DMS79 (cell line): ENCODE measurements around the gene RPS6KA4.

ENCODE experiments used
- DNase-seq: peaks from one replicate; lab custom pipeline; 2025; lab: John Stamatoyannopoulos, UW

The RPS6KA4 gene

DNA sequence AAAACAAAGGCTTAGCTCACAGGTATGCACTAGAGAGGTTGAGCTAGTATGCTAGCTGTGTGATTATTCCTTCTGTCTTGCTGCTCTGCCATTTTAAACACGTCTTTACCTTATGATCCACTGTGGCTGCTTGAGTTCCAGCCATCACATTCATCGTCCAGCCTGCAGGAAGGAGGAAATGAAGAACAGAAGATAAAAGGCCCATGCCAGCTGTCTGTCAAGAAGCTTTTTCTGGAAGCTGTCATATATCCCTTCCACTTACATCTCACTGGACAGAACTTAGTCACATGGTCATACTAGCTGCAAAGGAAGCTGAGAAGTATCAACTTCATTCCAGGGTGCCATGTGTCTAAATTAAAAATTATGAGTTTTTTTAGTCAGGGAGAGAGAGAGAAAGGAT lies 31.6 kb upstream of the RPS6KA4 start:
- DNase-seq, result no peak

DNA sequence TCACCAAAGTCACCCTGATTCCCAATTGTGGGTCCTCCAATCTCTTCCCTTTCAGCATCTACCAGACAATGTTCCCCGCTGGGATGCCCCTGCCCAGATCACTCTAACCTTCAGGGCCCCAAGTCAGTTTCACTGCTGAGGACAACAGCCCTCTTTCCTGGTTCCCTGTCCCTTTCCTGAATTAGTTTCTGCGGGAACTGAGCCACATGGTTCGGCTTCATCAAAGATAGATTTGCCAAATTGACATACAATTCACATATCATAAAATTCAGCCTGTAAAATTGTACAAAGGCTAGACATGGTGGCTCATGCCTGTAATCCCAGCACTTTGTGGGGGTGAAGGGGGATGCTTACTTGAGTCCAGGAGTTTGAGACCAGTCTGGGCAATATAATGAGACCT lies 31.0 kb upstream of the RPS6KA4 start:
- no peak for DNase-seq

DNA sequence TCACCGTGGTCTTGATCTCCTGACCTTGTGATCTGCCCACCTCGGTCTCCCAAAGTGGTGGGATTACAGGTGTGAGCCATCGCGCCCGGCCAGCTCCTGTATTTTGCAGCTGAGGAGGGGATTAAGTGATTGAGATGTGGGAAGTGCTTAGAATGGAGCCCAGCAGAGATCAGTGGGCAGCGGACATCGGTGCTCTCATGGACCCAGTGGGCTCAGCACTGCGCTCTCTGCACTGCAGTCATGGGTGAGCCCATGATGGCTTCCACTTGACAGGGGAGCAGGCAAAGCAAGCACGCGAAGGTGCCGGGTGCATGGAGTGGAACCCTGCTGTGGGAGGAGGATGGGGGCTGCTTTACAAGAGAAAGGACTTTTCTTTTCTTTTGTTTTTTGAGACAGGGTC lies 28.1 kb upstream of the RPS6KA4 start:
- no peak for DNase-seq

DNA sequence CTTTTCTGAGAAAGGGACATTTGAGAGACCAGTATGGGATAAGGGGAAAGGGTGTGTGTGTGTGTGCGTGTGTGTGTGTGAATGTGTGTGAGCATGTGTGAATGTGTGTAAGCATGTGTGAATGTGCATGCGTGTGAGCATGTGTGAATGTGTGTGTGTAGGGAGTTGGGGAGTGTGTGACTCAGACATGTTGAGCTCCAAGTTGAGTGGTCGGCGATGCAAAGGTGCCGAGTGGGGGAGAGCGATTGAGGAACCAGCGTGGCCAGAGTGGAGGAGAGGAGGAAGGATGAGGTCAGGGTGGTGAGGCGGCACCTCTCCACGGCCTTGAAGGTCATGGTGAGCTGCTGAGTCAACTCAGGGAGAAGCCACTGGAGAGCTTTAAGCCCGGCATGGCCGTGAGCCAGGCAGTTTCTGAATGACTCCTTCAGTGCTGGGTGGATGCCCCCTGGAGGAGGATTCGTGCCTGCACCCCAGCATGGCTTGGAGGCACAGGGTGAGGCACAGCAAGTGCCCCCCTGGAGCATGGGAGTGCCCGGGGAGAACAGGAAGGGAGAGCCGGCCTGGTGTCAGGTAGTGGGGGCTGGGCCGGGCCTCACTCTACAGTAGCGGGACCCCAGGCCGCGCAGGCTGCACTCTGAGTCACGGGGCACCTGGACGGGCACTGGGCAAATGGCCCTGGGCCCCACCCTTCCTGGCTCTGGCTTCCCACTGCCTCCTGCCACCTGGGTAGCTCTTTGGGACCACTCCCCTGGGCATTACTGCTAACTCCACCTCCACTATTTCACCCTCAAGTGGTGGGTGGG lies 27.2 kb upstream of the RPS6KA4 start:
- peak; percentile 35 for DNase-seq

DNA sequence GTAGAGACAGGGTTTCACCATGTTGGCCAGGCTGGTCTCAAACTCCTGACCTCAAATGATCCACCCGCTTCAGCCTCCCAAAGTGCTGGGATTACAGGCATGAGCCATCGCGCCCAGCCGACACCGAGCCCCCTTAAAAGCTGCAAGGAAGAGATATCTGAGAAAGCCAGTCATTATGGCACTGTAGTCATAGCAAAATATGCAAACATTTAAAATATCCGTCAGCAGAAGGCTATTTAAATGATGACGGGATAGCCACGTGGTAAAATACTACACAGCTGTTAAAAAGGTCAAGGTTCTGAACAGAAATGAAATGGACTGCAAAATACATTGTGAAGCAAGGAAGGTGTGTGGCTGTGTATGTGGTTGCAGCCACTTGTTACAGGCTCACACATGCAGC lies 25.4 kb upstream of the RPS6KA4 start:
- DNase-seq, result no peak

DNA sequence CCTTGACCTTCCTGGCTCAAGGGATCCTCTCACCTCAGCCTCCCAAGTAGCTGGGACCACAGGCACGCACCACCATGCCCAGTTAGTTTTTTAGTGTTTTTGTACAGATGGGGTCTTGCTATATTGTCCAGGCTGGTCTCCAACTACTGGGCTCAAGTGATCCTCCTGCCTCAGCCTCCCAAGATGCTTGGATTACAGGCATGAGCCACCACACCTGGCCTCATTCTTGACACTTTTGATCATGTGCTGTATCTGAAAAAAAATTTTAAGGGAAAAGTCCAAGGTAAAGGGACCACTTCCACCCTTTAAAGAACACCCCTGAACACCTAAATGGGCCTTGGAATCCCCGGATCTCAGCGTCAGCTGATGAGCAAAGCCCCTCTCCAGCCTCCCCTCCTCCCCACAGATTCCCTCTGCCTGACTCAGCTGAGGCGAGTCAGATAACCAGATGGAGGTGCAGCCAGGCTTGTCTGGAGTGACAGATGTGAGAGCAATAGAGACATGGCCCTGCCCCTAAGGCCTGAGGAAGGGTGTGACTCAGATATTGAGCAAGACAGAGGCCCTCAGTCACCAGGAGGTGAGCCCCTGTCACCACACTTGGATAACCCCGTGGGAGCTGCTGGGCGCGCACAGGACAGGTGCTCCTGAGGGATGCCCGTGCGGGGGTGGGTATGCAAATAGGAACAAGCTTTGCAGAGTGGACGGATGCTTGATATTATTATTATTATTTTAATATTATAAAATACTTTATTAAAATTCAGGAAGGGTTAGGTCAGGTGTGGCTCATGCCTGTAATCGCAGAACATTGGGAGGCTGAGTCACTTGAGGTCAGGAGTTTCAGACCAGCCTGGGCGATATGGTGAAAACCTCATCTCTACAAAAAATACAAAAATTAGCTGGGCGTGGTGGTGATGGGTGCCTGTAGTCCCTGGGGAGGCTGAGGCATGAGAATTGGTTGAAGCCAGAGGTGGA lies 23.9 kb upstream of the RPS6KA4 start:
- peak; percentile 71 for DNase-seq

DNA sequence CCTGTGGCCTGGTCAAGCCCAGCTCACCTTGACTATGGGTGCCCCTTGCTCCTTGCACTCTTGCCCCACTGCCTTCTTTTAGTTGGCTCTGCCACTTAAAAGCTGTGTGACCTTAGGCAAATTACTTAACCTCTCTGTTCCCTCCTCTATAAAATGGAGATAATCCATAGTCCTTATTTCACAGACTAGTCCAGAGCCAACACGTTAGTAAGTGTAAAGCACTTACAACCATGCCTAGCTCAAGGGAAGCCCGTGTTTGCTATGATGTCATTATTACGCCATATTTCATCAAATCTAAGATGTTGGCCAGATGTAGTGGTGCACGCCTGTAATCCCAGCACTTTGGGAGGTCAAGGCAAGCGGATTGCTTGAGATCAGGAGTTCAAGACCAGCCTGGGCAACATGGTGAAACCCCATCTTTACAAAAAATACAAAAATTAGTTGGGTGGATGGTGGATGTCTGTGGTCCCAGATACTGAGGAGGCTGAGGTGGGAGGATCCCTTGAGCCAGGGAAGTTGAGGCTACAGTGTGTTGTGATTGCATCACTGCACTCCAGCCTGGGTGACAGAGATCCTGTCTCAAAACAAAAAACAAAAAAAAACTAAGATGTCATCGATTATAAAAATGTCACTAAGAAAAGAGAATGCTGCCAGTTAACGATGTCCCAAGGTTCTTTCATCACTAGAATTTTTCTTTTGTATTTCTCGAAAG lies 21.3 kb upstream of the RPS6KA4 start:
- no peak for DNase-seq

DNA sequence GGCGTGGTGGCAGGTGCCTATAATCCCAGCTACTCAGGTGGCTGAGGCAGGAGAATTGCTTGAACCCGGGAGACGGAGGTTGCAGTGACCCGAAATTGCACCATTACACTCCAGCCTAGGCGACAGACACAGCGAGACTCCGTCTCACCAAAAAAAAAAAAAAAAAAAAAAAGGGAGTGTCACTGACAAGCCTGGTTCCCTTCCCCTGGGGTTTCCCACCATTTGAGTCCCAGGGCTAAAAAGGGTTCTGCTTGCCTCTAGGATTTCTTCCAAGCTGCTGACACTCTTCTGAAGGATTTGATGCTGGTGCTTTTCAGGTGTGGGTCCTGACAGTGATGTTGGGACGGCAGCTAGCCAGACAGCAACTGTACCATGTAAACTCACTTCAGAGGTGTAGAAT lies 20.2 kb upstream of the RPS6KA4 start:
- DNase-seq, result no peak

DNA sequence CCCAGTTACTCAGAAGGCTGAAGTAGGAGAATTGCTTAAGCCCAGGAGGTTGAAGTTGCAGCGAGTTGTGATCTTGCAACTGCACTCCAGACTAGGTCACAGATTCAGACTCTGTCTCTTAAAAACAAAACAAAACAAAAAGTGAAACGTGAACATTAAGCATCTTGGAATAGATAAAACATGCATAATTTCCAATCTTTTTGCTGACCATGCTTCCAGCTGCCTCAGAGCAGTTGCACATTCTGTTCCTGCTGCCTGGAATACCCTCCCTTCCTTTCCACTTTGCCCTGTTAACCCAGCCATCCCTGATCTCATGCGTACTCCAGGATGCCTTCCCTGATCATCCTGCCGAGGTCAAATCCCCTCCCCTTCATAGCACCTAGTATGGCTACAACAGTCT lies 19.7 kb upstream of the RPS6KA4 start:
- no peak for DNase-seq

DNA sequence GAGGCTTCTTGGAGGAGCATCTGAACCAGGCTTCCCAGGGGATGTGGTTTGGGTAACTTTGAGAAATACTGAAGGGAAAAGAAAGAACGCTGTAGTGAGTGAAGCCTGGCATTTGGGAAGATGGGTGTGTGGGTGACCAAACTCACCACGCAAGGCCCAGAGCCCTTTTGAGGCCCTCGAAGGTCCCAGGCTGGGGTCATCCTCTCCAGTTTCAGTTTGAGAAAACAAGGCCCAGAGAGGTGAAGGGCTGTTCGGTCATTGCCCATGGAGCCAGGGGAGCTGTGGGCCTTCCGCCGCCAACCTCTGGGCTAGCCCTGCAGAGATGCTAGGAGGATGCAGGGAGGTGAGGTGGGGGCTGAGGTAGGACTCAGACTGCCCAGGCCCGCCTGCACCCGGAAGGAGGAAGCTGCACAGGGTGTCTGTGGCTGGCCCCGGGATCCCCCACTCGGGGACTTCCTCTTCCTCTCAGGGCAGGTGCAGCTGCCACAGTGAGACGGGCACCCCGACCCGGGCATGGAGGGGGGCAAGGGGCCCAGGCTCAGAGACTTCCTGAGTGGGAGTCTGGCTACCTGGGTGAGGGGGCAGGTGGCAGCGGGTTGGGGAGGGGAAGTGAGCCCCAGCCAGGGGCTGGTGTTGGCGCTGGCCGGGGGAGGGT lies 19.1 kb upstream of the RPS6KA4 start, which contains the start of gene CCDC88B:
Gene CCDC88B, plus strand, starts transcription at position 451 of the 655 bp plus-strand sequence. Its CDS starts 63 bp downstream, at position 514.
- DNase-seq, result no peak

DNA sequence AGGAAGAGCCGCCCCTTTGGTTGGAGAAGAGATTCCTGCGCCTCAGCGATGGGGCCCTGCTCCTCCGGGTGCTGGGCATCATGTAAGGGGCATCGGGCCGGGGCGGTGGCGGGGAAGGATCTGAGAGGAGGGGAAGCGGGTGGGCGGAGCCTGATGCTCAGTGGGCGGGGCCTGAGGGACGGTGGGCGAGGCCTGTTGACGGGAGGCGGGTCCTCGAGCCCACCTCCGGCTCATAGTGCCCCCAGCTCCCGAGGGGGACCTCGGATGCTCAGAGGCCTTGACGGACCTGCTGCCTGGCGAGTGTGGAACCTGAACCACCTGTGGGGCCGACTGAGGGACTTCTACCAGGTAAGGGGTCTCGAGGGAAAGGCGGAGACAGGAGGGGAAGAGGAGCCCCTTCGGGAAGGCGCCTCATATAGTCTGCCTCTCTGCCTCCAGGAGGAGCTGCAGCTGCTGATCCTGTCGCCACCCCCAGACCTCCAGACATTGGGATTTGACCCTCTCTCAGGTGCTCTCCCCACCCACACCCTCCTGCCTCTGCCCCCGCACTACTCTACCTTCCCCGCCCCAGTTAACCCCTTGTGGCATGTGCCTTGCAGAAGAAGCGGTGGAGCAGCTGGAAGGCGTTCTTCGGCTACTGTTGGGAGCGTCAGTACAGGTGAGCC lies 18.2 kb upstream of the RPS6KA4 start:
- no peak for DNase-seq

DNA sequence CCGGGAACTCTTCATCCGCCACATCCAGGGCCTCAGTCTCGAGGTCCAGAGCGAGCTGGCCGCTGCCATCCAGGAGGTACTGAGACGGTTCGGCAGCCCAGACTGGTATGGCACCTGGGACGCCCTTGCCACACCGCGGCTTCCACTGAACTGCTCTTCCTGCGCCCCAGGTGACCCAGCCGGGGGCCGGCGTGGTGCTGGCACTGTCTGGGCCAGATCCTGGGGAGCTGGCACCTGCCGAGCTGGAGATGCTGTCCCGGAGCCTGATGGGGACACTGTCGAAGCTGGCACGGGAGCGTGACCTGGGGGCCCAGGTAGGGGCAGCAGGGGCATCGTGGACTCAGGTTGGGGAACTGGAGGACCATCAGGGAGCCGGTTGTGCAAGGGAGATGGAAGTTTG lies 17.5 kb upstream of the RPS6KA4 start:
- DNase-seq, result no peak

DNA sequence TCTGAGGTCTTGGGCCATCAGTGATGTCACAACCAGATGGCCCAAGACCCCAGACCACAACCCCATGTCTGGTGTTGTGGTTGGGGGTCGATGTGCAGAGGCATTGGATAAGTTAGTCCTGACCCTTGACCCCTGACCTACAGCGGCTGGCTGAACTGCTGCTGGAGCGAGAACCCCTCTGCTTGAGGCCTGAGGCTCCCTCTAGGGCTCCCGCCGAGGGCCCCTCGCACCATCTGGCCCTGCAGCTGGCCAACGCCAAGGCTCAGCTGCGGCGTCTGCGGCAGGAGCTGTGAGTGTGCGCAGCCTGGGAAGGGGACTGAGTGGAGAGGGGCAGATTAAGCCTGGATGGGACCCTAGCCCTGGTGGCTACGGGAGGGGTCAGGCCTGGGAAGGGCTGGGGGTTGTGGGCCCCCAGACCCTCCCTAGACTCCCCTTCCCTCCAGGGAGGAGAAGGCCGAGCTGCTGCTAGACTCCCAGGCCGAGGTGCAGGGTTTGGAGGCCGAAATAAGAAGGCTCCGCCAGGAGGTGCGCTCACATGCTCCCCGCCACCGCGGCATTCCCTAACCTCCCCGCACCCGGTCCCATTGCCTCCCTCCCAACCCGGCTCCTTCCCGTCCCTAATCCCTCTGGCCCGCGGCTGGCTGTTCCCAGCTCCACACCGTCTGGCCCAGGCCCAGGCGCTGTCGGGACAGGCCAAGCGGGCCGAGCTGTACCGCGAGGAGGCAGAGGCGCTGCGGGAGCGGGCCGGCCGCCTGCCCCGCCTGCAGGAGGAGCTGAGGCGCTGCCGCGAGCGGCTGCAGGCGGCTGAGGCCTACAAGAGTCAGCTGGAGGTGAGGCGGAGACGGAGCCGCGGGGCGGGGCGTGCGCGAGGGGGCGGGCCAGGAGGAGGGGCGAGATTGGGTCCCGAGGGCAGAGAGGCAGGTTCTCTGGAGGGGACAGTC lies 16.8 kb upstream of the RPS6KA4 start:
- DNase-seq, result no peak

DNA sequence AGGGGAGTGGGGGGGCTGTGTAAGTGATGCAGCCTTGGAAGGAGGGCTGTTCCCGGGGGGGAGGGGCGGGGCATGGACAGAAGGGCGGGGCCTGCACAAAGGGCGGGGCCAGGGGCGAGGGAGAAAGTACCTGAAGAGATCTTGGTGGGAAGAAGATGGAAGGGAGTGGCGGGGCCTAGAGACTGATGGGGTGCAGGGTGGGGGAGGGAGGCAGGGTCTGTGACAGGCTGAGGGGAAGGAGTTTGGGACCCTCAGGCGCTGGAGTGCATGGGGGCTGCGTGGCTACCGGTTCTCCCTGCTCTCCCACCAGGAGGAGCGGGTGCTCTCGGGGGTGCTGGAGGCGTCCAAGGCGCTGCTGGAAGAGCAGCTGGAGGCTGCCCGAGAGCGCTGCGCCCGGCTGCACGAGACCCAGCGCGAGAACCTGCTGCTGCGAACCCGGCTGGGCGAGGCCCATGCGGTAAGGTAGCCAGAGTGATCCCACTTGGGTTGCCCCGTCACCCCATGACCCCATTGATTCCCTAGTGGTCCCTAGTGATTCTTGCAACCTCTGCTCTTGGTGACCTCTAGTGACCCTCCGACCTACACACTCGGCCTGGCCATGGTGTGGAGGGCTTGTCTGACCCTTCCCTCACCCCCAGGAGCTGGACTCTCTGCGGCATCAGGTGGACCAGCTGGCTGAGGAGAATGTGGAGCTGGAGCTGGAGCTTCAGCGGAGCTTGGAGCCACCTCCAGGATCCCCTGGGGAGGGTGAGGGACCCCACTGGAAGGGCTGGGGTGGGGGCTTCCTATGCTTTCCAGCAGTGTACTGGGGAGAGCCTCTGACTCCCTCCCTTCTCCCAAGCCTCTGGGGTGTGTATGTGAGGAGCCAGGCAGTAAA lies 15.9 kb upstream of the RPS6KA4 start:
- DNase-seq, result no peak

DNA sequence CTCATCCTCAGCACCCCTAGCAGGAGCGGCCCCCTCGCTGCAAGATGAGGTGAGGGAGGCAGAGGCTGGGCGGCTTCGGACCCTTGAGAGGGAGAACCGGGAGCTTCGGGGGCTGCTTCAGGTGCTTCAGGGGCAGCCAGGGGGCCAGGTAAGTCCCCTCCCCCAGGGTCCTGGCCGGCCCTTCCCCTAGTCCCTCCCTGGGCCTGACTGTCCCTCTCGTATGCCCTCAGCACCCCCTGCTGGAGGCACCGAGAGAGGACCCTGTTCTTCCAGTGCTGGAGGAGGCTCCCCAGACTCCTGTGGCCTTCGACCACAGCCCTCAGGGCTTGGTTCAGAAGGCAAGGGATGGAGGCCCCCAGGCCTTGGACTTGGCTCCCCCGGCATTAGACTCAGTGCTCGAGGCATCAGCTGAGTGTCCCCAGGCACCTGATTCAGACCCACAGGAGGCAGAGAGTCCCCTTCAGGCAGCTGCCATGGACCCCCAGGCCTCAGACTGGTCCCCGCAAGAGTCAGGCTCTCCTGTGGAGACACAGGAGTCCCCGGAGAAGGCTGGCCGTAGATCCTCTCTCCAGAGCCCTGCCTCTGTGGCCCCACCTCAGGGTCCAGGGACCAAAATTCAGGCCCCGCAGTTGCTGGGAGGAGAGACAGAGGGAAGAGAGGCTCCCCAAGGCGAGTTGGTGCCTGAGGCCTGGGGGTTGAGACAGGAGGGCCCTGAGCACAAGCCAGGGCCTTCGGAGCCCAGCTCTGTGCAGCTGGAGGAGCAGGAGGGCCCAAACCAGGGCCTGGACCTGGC lies 15.0 kb upstream of the RPS6KA4 start:
- no peak for DNase-seq

DNA sequence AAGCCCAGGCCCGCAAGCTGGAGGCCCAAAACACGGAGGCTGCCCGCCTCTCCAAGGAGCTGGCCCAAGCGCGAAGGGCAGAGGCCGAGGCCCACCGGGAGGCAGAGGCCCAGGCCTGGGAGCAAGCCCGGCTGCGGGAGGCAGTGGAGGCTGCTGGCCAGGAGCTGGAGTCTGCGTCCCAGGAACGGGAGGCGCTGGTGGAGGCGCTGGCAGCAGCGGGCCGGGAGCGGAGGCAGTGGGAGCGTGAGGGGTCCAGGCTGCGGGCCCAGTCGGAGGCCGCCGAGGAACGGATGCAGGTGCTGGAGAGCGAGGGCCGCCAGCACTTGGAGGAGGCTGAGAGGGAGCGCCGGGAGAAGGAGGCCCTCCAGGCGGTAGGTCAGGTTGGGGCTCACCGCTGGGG lies 14.2 kb upstream of the RPS6KA4 start:
- no peak for DNase-seq

DNA sequence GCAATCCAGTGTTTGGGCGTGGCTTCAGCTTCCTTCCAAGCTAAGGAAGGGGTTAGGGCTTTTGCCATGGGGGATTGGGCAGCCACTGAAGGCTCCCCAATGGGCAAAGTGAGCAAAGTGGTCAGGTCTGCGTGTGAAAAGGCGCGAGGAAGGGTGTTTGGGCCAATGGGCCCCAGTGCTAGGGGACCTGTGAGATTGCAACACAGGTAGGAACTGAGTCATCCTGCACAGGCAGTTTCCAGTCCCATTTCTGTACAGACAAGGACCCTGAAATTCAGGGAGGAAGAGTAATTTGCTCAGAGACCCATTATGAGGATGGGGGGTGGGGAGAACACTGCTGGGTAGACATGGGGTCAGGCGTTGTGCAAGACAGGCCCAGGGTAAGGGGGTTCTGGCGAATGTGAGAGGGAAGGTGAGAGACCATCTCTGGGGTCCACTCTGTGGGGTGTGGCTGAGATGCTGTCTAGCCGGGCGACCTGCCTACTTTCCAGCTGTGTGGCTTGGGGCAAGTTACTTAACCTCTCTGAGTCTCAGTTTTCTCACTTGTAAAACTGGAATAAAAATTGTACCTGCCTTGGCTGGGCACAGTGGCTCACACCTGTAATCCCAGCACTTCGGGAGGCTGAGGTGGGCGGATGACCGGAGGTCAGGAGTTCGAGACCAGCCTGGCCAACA lies 11.6 kb upstream of the RPS6KA4 start:
- no peak for DNase-seq
